Thyroid gland (tissue), 4 donors: ENCODE data around the gene SLC6A12. TPM values are rescaled to one million over a fixed set of nuclear protein-coding genes. Genes with fewer than 3 reads are reported as not detected.

Source experiments
- DNase-seq, 2 donors: peaks; one replicate each; pipeline ENCODE4 v3.0.0-alpha.2; 2019
- H3K27ac ChIP-seq, 3 donors: fragments of 200-600 bp; sonication (generic); 1 replicate in 2 of 3; 2 replicates in 1 of 3; pipeline ENCODE4 v1.5.1; 2016 to 2019; ENCODE audit warnings: mild to moderate bottlenecking in 1 of 3, moderate library complexity in 1 of 3
- H3K27me3 ChIP-seq: fragments of 200-600 bp; sonication (generic); one replicate; pipeline ENCODE4 v1.5.1; 2019
- H3K36me3 ChIP-seq, 2 donors: fragments of 200-600 bp; sonication (generic); one replicate each; pipeline ENCODE4 v1.5.1; 2016 to 2019
- H3K4me1 ChIP-seq, 2 donors: fragments of 200-600 bp; sonication (generic); one replicate each; pipeline ENCODE4 v1.5.1; 2017 to 2019
- H3K4me3 ChIP-seq, 3 donors: fragments of 200-600 bp; sonication (generic); replicated peaks in 1 of 3; 1 replicate in 2 of 3; 2 replicates in 1 of 3; pipeline ENCODE4 v1.5.1; 2016; ENCODE audit warnings: mild to moderate bottlenecking in 1 of 3
- H3K9me3 ChIP-seq: fragments of 200-600 bp; sonication (generic); one replicate; pipeline ENCODE4 v1.5.1; 2017
- CTCF ChIP-seq, 6 experiments: fragments of 200-600 bp in 3 of 6; fragments of 450-650 bp in 3 of 6; sonication (generic) in 3 of 6; IDR thresholded peaks; one replicate each; pipeline ENCODE4 v1.5.1; 2016 to 2019; ENCODE audit warnings: antibody characterized with exemption in 6 of 6, mild to moderate bottlenecking in 2 of 6, inconsistent platforms in 1 of 6, moderate library complexity in 1 of 6
- POLR2A ChIP-seq, 2 donors: fragments of 450-650 bp; IDR thresholded peaks; one replicate each; pipeline ENCODE4 v1.6.1; 2017; ENCODE audit warnings: antibody characterized with exemption in 2 of 2, mild to moderate bottlenecking in 2 of 2, moderate library complexity in 1 of 2
- WGBS, 2 donors: methylation state at CpG; one replicate each; pipeline ENCODE4 v1.1.5; 2017; 5-methylcytosine and 5-hydroxymethylcytosine counted together
- intact Hi-C: fragments of 100-400 bp; cut with DNase I; formaldehyde crosslinking; loops from one replicate; pipeline ENCODE4 v1.15.1; 2023
- total RNA-seq, 4 donors: library from RNA; depleted of rRNA; stranded (reverse); fragments of >200 nt; gene quantifications; one replicate each; pipeline ENCODE4 v1.2.3, GENCODE V29; 2016

The SLC6A12 gene
- total RNA-seq, 4 donors from 2014 or later: 9.4 to 27.7 (median 18.3) TPM

GRCh38 chr12:170371-171225 lies 43.4 kb downstream of the SLC6A12 start:
- Histone ChIP-seq H3K9me3 (no peaks in the 10 kb centered on the region), H3K4me1 (peaks cover 0 to 17% of the 10 kb centered on the region in 2 donors), H3K36me3 (no peaks in the 10 kb centered on the region), H3K27ac (no peak overlapping the region), H3K27me3 (no peaks in the 10 kb centered on the region), H3K4me3 (no peak overlapping the region)
- TF ChIP-seq POLR2A (IDR thresholded peaks at IDR 0.05) (no peak), CTCF (IDR thresholded peaks at IDR 0.05) (no peak)
- 78 to 81% methylated on average over 12 to 25 of the region's 29 CpGs for WGBS, 2 donors
- no peak for DNase-seq
- intact Hi-C loops: no loop called here

GRCh38 chr12:169528-170370 lies 44.2 kb downstream of the SLC6A12 start:
- no peaks in the 10 kb centered on the region for H3K9me3 ChIP-seq
- H3K4me3 ChIP-seq: no peak overlapping the region
- no peaks in the 10 kb centered on the region for H3K36me3 ChIP-seq
- 77 to 80% methylated on average over 17 of the region's 17 CpGs for WGBS, 2 donors
- intact Hi-C loops: no loop called here
- TF ChIP-seq POLR2A (IDR thresholded peaks at IDR 0.05): no peak
- no peak for TF ChIP-seq CTCF (IDR thresholded peaks at IDR 0.05)
- DNase-seq: no peak
- H3K27ac ChIP-seq: no peak overlapping the region
- H3K4me1 ChIP-seq: peaks cover 3 to 16% of the 10 kb centered on the region in 2 donors
- no peaks in the 10 kb centered on the region for H3K27me3 ChIP-seq

- TF ChIP-seq CTCF (IDR thresholded peaks at IDR 0.05) (no peak), POLR2A (IDR thresholded peaks at IDR 0.05) (no peak)
- DNase-seq: no peak
- Histone ChIP-seq H3K27ac (no peak overlapping the region), H3K27me3 (no peaks in the 10 kb centered on the region), H3K4me3 (no peak overlapping the region), H3K4me1 (peaks cover 7 to 14% of the 10 kb centered on the region in 2 donors), H3K36me3 (no peaks in the 10 kb centered on the region), H3K9me3 (no peaks in the 10 kb centered on the region)
- WGBS, 2 donors: 77 to 80% methylated on average over 20 to 22 of the region's 22 CpGs
- intact Hi-C loops: no loop called here
Observed at GRCh38 chr12:168763-169525, 45.0 kb downstream of the SLC6A12 start.

GRCh38 chr12:167959-168600 lies 45.9 kb downstream of the SLC6A12 start:
- Histone ChIP-seq H3K27ac (no peak overlapping the region), H3K27me3 (no peaks in the 10 kb centered on the region), H3K36me3 (no peaks in the 10 kb centered on the region), H3K4me1 (peaks cover 10 to 20% of the 10 kb centered on the region in 2 donors), H3K4me3 (no peak overlapping the region), H3K9me3 (no peaks in the 10 kb centered on the region)
- DNase-seq: no peak
- intact Hi-C loops: no loop called here
- TF ChIP-seq CTCF (IDR thresholded peaks at IDR 0.05) (no peak), POLR2A (IDR thresholded peaks at IDR 0.05) (no peak)
- 81 to 90% methylated on average over 11 of the region's 12 CpGs for WGBS, 2 donors
